HG03558 (cell line): ENCODE results near the gene PIGM.

Source experiments
- ATAC-seq: cut with Tn5 transposase; IDR thresholded peaks from one replicate; pipeline ENCODE4 v1.9.1; 2021; ENCODE audit warnings: moderate number of reproducible peaks; ENCODE audit not compliant: unreplicated experiment; ENCODE audit errors: extremely low read depth

Gene PIGM

DNA sequence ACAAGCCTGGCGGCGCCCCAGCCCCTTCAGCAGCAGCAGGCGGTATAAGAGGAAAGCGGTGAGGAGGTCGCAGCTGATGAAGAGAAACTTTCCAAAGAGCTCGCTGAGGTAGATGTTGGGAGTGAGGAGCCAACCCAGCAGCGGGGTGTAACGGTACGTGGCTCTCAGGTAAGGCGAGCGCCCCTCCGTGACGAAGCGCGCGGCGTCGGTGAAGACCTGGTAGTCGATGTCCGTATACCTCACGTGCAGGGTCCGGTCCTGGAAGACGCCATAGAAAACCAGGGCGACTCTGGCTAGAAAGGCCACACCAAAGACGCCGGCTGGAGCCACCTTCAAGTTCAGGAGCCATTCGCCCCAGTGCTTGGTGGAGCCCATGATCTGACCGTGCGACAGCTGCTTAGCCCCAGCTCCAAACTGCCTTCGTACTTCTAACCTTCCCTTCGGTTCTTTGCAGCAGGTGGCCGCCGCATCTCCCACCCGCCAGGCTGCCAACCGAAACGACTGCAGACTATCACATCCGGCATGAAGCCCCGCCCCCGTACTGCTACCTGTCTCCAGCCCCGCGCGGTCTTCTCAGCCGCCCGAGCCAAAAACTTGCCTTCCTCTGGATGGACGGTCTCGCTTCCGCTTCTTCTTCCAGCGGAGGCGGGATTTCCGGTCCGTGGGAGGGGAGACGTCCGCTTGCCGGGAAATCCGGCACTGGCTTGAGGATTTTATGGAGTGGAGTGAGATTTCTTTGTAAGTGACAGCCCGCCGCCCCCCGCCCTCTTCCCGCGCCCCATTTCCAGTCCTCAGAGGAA lies at the start of gene PIGM:
Gene PIGM (minus strand): TSS at position 626 of the 800 bp plus-strand sequence. CDS start 251 bp downstream, at position 375.
- ATAC-seq, result peak; percentile 78

DNA sequence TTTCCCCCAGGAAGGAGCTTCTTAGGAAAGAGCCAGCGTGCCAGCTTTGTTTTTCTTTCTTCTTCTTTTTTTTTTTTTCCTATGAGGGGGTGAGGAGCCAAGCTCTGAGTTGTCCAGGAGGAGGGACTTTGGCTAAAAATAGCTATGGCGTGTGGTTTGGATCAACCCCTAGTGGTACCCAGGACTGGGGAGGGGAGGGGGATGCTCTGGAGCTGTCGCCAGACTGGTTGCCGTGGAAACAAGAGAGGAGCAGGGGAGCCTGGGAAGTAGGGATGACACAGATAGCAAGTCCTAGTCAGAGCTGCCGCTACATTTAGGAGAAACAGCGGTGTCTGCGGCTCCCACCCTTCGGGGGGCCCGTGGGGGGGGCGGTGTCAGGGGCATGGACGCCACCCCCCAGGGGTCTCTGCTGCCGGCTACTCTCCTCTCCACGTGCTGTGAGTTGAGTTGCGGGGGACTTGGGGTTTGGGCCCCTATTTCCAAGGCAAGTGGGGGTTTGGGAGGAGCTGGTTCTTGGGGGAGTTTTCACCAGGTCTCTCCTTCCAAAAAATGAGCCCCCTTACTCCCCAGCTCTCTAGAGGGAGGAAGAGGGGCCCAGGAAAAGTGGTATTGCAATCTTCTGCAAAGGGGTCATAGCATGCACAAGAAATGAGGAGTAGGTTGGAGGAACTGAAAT lies 49.6 kb upstream of the PIGM start, which contains the start of gene KCNJ9:
Gene KCNJ9 (plus strand): TSS at position 278 of the 676 bp plus-strand sequence. CDS start 2,493 bp downstream, outside the sequence.
- no peak for ATAC-seq

GRCh38 chr1:160080381-160081100 lies 48.8 kb upstream of the PIGM start:
- no peak for ATAC-seq

DNA sequence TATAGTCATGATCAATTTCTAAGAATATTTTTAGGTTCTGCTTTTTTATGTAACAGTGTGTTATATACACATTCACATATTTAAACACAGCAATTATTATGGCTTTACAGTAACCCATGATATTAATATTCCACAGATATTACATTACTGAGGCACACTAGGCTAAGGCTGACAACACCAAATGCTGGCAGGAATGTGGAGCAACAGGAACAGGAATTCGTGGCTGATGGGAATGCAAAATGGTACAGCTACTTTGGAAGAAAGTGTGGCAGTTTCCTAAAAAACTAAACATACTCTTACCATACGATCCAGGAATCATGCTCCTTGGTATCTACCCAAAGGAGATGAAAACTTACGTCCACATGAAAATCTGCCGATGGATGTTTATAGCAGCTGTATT lies 47.7 kb upstream of the PIGM start:
- ATAC-seq, result no peak

DNA sequence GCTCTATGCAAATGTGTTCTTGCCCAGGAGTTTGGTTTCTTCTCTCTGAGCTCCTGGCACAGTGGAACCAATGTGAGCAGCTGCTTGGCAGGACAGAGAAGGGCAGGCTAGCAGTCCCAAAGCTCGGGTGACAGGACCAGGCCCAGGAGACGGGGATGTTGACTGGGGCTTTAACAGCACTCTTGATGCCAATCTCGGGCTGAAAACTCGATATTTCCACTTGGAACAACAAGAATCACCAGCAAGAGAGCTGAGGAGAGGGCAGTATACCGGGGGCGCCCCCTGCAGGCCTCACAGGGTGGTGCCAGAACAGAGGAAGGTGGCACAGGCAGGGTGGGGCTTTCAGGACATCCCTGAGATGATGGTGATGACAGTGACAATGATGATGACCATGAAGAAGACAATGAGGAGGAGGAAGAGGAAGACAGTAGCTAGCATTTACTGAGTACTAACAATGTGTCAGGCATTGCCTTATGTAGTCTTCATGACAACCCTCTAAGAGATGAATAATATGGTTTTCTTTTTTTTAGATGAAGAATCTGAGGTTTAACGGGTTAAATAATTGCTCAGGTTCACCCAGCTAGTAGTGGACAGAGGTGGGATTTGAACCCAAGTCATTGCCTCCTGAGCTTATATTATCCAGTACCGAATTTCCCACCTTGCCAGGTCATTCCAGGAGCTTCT lies 46.9 kb upstream of the PIGM start:
- ATAC-seq, result no peak

GRCh38 chr1:160077486-160077885 lies 45.7 kb upstream of the PIGM start:
- ATAC-seq, result no peak

DNA sequence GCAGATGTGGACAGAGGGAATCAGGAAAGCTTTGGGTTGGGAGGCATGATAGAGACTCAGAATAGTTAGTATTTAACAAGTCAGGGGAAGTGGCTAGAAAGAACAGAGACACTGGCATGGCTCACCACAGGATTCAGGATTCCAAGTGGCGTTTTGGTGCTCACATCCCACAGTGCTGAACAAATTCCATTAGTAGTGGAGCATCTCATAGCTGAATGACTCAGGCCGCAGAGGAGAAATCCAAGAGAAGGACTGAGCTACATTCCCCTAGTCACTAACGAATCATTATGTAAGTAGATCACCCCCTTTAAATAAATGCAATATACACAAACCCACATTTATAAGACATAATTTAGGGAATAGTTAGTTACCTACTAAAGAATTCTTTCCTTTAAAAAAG lies 44.5 kb upstream of the PIGM start:
- ATAC-seq, result no peak

GRCh38 chr1:160075836-160076235 lies 44.0 kb upstream of the PIGM start:
- no peak for ATAC-seq

DNA sequence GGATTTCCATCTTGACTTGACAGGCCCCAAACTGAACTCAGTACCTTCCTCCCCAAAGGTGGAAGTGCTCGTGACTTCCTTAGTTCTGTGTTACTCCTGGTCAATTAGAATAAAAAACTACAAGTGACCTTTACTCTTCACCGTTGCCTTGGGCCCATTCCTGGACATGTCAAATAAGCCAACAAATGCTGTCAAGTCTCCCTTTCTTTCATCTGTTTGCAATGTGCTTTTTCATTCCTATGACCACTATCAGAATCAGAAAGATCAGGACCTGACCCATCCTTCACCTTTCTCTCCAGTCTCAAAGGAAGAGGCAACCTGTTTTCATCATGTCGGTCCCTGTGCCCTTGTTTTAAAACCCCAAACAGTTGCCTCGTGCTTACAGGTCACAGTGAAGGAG lies 43.1 kb upstream of the PIGM start:
- ATAC-seq, result no peak

- no peak for ATAC-seq
Observed at GRCh38 chr1:160071289-160071688, 39.5 kb upstream of the PIGM start.

DNA sequence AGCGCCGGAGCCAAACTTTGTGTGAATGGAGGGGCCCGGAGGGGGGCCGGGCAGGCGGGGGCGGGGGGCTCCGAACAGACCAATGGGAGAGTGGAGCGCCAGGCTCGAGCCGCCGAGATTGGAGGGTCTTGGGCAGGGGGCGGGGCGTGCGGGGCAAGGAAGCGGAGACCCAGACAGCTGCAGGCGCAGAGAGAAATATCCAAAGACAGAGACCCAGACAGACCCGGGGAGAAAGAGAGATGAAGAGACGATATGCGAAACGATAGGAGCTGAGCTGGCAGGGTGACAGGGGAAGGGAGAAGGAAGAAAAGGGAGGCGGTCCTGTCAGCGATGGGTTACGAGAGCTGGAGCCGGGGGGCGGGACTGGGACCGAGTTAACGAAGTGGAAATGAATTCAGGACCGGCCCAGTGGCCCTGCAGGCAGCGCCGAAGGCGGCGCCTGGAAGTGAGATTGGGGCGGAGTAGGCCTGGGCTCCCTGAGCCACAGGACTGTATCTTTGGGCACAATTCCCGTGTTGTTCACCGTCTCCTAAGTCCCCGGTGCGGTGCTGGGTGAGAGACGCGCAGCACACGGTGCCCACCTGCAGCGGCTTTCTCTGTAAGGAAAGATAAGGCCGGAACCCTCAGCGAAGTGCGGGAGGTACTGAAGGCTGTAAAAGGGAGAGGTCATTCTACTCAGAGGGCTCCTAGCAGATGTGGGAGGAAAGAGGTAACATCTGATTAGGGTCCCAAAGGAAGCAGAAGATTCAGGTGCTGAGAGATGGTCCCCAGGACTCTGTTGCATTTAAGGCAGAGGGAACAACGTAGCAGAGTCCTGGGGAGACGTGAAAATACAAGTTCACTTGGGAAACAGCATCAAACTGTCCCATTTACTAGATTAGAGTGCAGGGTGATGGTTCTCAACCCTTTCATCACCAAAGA lies 38.7 kb upstream of the PIGM start:
- ATAC-seq, result no peak

DNA sequence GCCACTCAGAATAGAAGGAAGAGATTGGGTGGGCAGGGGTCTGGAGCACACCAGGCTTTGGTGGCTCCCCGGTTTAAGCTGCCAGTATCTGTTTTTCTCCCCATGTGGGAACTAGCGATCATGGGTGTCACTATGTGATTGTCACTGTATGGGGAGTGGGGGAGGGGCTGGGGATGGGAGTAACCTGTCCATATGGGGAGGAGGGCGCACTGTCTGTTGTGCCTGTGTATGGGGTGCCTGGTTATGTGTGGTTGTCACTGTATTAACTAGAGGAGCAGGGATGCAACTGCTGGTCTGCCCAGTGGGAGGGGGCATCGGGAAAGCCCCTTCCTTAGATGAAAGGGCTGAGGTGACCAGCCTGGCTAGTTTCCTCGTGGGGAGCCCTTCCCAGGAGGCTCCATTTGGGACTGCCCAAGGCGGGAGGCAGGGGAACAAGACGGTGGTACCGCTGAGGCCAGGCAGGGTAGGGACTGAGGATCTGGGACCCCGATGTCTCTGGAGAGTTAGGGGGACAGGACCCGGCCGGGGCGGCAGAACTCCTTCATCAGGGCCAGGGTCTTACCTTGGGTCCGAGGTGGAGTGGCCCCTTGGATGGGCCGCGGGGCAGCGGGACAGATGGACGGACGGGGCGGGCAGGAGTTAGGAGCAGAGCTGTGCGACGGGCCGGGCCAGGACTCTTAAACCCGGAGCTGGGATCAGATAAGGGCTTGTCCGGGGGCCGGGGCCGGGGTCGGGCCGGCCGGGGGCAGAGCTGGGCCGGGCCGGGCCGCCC lies 37.9 kb upstream of the PIGM start, which contains the start of gene KCNJ10:
Gene KCNJ10 (minus strand): TSS at position 701 of the 772 bp plus-strand sequence. CDS start 27,628 bp downstream, outside the sequence.
- no peak for ATAC-seq

- ATAC-seq, result no peak
Observed at GRCh38 chr1:160068225-160068624, 36.4 kb upstream of the PIGM start.

- ATAC-seq, result no peak
Observed at GRCh38 chr1:160066829-160067745, 35.3 kb upstream of the PIGM start.

DNA sequence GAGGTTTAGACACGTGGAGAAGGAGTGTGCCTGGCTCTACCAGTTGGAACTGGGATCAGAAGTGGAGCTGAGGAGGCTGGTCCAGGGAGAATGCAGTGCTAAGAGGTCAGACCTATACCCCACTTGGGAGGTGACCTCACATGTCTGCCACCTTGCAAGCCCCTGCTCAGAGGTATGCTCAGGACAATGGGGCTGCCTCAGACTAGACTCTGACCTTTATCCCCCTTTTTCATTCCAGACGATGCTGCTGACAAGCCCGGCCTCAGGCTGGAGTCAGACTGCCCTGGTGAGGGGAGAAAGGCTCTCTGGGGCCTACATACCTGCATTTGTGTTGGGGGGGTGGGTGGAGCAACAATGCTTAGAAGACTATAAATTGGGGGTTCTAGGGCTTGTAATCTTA lies 33.0 kb upstream of the PIGM start:
- ATAC-seq, result no peak

DNA sequence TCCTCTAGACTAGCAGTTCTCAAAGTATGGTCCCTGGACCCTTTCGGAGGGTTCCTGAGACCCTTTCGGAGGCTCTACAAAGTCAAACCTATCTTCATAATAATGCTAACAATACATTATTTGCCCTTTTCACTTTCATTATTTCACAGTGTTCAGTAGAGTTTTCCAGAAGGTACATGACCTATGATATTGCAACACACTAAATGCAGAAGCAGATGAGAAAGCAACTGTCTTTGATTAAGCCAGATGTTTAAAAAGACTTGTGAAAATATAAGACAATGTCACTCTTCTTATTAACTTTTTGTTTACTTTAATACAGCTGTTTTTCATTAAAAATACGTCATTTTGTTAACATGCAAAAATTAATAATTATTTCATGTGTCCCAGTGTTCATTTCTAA lies 32.4 kb upstream of the PIGM start:
- no peak for ATAC-seq

GRCh38 chr1:160063176-160063575 lies 31.4 kb upstream of the PIGM start:
- no peak for ATAC-seq

- no peak for ATAC-seq
Observed at GRCh38 chr1:160062230-160062532, 30.4 kb upstream of the PIGM start.
